Prostate gland (tissue), 2 donors: ENCODE results near the gene CDC42BPB.

Experiments used
- POLR2A ChIP-seq: fragments of 450-650 bp; IDR thresholded peaks from one replicate; pipeline ENCODE4 v1.6.1; 2016; ENCODE audit warnings: antibody characterized with exemption, mild to moderate bottlenecking
- POLR2AphosphoS5 ChIP-seq: sonication (generic); formaldehyde crosslinking; IDR thresholded peaks from one replicate; pipeline ENCODE4 v1.6.1; 2017; ENCODE audit warnings: antibody characterized with exemption
- TF ChIP-seq, protein P1 (sequence below), 4 experiments: fragments of 200-600 bp in 2 of 4; fragments of 450-650 bp in 2 of 4; sonication (generic) in 2 of 4; IDR thresholded peaks; 1 replicate in 3 of 4; 2 replicates in 1 of 4; pipeline ENCODE4 v1.5.1; 2016 to 2019; ENCODE audit warnings: antibody characterized with exemption in 4 of 4, mild to moderate bottlenecking in 2 of 4, moderate library complexity in 2 of 4

DNA sequence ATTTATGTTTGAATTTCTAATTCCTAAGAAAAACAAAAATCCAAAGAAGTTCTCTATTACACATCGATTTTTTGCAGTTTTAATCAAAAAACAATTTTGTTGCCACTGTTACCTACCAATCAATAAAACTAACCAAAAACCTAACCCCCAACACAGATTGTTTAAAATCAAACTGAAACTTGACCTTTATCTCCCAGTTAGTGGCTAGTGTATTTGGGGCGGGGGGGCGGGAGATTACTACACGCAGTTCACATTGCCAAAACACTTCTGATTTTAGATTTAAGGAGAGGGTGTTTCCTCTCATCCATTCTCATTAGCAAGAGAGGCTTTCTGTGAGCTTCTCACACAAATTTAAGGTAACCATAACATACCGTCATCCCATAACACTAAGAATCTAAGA is 6.4 kb downstream of the CDC42BPB start:
- TF ChIP-seq, protein P1, sequence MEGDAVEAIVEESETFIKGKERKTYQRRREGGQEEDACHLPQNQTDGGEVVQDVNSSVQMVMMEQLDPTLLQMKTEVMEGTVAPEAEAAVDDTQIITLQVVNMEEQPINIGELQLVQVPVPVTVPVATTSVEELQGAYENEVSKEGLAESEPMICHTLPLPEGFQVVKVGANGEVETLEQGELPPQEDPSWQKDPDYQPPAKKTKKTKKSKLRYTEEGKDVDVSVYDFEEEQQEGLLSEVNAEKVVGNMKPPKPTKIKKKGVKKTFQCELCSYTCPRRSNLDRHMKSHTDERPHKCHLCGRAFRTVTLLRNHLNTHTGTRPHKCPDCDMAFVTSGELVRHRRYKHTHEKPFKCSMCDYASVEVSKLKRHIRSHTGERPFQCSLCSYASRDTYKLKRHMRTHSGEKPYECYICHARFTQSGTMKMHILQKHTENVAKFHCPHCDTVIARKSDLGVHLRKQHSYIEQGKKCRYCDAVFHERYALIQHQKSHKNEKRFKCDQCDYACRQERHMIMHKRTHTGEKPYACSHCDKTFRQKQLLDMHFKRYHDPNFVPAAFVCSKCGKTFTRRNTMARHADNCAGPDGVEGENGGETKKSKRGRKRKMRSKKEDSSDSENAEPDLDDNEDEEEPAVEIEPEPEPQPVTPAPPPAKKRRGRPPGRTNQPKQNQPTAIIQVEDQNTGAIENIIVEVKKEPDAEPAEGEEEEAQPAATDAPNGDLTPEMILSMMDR (IDR thresholded peaks at IDR 0.05), result no peak
- TF ChIP-seq POLR2A (no peak), POLR2AphosphoS5 (no peak)
